ENCODE data around the gene AVEN. TPM values are rescaled to one million over a fixed set of nuclear protein-coding genes. Genes with fewer than 3 reads are reported as not detected.
"Not testable (repeated sequence)": the region's sequence is repeated elsewhere in the genome, so short reads cannot be mapped to it uniquely, and the experiment has no call there.

AVEN gene, protein sequence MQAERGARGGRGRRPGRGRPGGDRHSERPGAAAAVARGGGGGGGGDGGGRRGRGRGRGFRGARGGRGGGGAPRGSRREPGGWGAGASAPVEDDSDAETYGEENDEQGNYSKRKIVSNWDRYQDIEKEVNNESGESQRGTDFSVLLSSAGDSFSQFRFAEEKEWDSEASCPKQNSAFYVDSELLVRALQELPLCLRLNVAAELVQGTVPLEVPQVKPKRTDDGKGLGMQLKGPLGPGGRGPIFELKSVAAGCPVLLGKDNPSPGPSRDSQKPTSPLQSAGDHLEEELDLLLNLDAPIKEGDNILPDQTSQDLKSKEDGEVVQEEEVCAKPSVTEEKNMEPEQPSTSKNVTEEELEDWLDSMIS
- total RNA-seq (2014; rRNA removed; shearing (Covaris generic)) = 37.5 and 52.4 TPM in 2 replicates

DNA sequence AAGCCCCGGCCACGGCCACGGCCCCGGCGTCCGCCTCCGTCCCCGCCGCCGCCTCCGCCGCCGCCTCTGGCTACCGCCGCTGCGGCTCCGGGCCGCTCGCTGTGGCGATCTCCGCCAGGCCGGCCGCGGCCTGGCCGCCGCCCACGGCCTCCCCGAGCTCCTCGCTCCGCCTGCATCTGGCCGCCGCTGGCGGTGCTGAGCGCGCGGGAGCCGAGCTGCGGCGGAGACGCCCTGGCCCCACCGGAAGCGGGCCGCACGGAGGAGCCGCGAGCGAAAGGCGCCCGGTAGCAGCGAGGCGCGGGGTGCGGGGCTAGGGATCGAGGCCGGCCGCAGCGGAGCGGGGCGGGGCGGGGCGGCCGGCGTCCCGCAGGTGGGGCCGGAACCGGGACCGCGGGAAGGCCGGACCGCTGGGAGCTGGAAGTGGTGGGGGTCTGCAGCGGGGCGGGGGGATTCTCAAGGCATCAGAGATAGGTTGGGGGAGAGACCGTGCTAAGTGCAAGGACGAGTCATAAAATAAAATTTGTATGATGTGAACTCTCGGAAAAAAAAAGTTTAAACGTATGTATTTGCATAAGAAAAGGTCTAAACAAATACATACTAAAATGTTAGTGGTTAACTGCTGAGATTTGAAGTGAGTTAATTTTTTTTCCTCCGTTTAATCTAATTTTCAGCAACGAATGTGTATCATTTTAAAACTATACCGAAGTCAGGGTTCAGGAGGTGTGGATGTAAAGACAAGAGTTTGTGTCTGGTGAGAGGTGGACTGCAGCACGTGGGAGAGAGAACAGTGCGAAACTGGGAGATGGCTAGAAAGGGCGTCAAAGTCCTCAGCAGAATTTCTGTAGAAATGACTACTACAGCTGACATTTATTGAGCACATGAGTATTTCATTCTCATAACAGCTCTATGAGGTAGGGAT, at the start of gene AVEN:
Gene AVEN, minus strand, starts transcription at position 334 of the 919 bp plus-strand sequence. Its CDS starts 158 bp downstream, at position 176.
- DNase-seq (ENCODE audit: low spot score) = peak; percentile 30
- in situ Hi-C loops (cut with HindIII; ENCODE audit: low sequenced_read_pairs) = no loop called here

DNA sequence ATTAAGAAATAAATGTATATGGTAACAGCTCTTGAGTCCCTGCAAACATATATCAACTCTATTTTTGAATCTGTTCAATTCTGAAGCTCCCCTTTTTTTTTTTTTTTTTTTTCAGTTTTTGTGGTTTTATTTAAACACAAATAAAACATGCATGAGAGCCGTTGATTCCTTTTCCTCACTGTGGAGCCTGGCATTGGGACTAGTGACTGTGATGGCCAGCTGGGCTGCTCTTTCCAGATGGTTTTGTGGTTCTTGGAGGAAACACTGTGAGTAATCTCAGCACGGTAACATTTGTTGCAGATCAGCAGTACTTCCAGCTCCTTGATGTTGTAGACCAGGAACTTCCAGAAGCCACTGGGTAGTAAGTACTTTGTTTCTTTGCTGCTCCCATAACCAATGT, 46.7 kb upstream of the AVEN start:
- in situ Hi-C loops (cut with HindIII; ENCODE audit: low sequenced_read_pairs) = no loop called here
- DNase-seq (ENCODE audit: low spot score) = peak; percentile 20

DNA sequence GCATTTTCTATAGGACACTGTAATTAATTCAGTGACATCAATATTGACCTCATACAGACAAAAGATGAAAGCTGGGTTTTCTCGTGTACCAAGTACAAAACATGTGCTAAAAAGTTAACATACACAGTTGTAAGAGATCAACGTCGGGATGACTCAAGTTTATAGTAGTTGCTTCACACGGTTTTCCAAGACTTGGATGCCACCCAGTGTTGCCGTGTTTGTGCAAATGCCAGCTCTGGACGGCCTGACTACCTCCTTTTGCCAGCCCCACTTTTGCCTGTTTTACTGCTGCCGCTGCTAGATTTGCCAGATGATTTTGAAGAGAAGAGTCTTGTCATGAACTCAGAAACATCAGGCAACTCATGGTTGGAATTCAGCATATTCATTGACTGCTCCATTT, 45.1 kb upstream of the AVEN start:
- peak; percentile 13 for DNase-seq (ENCODE audit: low spot score)
- in situ Hi-C loops (cut with HindIII; ENCODE audit: low sequenced_read_pairs) = no loop called here

DNA sequence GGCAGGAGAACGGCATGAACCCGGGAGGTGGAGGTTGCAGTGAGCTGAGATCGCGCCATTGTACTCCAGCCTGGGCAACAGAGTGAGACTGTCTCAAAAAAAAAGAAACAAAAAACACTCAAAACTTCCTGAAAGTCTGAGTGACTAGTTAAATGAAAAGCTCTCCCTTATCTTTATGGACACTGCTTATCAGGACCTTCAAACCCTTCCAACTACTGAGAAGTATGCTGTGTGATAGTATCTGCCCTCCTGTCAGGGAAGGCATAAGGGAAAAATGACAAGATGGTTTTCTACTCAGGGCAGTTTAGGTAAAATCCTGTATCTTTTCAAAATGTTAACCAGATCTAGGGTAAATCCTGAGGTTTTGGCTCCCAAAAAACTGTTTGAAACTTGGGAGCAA, 40.9 kb upstream of the AVEN start:
- no peak for DNase-seq (ENCODE audit: low spot score)
- in situ Hi-C loops (cut with HindIII; ENCODE audit: low sequenced_read_pairs) = no loop called here

DNA sequence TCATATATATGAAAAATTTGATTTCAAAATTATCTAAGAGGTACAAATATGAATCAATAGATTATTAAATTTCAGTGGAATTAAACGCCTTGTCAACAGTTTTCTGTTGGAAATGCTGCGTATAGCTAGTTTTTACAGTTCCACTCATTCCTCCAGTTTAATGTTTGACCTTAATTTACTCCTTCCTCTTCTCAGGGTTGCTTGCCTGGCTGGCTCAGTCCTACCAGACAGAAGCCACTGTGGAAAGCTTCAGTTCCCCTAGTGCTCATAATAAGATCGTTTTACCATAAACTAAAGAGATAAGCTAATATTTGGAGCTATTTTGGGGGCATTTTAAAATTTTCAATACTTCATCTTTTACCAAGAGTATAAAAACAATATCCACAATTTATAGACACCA, 39.9 kb upstream of the AVEN start:
- no peak for DNase-seq (ENCODE audit: low spot score)
- in situ Hi-C loops (cut with HindIII; ENCODE audit: low sequenced_read_pairs) = no loop called here

DNA sequence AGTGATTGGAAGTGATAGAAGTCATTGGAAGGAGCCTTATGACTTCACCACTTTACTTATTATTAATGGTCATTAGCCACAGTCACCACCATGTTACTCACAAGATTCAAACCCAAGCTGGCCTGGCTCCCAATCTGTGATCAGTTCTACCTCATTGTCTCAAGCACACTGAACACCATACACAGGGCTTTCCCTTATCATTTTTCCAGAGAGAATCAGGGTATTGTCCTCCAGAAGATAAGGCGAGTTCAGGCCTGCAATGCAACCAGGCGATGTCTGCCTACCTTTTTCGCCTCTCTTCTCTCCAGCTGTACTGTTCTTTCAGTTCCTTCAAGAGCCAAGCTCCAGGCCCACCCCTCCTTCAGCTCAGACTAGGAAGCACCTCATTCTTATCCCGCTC, 37.8 kb upstream of the AVEN start:
- no peak for DNase-seq (ENCODE audit: low spot score)
- in situ Hi-C loops (cut with HindIII; ENCODE audit: low sequenced_read_pairs) = no loop called here

DNA sequence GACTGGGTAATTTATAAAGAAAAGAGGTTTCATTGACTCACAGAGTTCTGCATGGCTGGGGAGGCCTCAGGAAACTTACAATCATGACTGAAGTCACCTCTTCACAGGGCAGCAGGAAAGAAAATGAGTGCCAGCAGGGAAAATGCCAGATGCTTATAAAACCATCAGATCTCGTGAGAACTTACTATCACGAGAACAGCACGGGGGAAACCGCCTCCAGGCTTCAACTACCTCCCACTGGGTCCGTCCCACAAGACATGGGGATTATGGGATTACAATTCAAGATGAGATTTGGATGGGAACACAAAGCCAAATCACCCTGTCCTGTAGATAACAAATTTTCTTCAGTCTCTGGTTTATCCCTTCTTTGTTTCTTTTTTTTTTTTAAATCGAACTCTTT, 31.0 kb upstream of the AVEN start:
- no peak for DNase-seq (ENCODE audit: low spot score)
- in situ Hi-C loops (cut with HindIII; ENCODE audit: low sequenced_read_pairs) = no loop called here

DNA sequence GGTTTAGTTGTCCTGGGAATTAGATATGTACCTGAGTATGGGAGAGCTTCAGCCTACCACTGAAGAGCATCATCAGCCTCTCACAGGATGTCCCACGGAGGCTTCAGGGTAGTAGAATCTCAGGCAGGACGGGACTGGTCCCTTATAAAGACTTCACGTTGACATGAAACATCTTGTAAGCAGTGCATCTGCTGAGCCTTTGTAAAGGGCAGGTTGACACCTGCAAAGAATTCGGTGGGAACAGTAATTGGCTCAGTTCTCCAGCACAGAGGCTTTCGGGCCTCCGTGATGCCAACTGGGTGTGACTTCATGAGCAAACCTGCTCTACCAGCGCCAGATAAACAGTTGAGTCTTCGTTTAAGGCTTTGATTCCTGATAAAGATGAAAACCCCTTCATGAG, 26.9 kb upstream of the AVEN start:
- in situ Hi-C loops (cut with HindIII; ENCODE audit: low sequenced_read_pairs) = no loop called here
- no peak for DNase-seq (ENCODE audit: low spot score)

DNA sequence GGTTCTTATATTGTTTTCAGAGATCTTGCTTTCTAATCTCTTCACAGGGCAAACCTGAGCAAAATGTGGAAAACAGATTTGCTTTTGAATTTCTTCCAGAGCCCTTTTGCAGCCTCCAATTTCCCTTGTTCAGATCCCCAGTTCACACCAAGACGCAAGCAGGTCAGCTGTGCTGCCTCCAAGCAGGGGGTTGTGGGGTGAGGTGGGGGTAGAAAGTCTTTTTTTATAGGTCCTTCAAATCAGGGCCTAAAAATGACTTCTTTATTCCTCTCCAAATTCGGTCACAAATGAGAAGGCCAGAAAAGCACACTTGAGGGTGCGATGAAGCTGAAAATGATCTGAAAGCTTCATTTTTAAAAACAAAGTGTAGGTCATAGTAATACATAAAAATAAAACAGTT, 26.3 kb upstream of the AVEN start:
- DNase-seq (ENCODE audit: low spot score) = no peak
- in situ Hi-C loops (cut with HindIII; ENCODE audit: low sequenced_read_pairs) = no loop called here

DNA sequence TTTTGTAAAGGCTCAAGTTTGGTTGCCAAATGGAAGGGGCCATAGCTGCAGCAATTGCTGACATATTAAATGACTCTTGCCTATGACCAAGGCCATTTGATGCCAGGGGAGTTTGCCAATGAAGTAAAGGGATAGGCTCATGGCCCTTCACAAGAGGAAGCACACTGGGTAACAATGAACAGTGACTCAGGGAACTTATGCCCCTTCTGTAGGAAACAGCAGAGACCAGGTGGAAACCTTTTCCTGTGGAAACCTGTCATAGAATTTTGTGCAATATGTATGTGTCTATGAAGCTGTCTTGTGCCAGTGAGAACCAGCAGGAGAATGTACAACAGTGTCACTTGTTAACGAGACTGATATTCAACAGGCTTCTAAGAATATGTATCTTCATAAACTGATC, 25.4 kb upstream of the AVEN start:
- in situ Hi-C loops (cut with HindIII; ENCODE audit: low sequenced_read_pairs) = no loop called here
- DNase-seq (ENCODE audit: low spot score) = no peak

DNA sequence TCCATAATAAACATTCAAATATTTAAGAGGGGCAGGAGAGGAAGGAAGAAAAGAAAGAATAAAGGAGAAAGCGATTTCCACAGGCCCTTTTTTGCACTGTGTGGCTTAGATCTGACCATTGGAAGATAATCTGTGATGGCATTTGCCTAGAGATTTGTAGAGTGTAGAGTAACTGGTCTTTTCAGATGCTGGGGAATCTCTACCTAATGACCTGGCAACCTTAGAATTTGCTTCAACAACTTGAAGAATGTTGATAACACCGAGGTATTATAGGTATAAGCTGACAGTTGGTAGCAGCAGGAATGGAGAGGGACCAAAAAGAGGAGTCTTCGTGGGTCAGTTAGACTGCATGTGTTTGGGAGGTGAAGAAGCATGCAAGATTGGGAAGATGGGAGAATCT, 20.9 kb upstream of the AVEN start:
- in situ Hi-C loops (cut with HindIII; ENCODE audit: low sequenced_read_pairs) = no loop called here
- DNase-seq (ENCODE audit: low spot score) = no peak

DNA sequence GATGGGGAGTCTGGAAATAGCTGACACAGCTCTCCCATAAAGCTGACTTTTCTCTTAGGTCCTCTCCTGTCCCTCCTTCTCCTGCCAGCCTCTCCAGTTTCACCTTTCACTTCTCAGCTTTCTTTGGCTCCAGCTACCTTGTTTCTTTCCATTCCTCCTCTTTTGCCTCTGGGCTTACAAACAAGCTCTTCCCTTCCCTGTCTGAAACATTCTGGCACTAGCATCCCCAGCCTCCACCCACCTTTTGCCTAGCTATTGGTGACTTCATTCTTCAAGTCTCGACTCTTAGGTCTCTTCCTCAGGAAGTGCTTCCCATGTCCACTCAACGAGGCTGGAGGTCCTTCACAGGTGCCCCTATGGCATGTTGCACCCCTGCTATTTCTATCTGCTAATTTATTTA, 20.5 kb upstream of the AVEN start:
- in situ Hi-C loops (cut with HindIII; ENCODE audit: low sequenced_read_pairs) = no loop called here
- DNase-seq (ENCODE audit: low spot score) = no peak

DNA sequence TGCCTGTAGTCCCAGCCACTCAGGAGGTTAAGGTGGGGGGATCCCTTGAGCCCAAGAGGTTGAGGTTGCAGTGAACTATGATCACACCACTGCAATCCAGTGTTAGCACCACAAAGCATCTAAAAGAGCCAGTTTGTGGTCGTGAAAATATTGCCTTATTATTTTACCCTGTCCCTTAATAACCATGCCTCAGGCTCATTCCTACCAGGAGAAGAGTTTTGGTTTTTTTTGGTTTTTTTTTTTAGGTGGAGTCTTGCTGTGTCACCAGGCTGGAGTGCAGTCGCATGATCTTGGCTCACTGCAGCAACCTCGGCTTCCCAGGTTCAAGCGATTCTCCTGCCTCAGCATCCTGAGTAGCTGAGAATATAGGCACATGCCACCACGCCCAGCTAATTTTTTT, 17.9 kb upstream of the AVEN start:
- in situ Hi-C loops (cut with HindIII; ENCODE audit: low sequenced_read_pairs) = no loop called here
- no peak for DNase-seq (ENCODE audit: low spot score)

DNA sequence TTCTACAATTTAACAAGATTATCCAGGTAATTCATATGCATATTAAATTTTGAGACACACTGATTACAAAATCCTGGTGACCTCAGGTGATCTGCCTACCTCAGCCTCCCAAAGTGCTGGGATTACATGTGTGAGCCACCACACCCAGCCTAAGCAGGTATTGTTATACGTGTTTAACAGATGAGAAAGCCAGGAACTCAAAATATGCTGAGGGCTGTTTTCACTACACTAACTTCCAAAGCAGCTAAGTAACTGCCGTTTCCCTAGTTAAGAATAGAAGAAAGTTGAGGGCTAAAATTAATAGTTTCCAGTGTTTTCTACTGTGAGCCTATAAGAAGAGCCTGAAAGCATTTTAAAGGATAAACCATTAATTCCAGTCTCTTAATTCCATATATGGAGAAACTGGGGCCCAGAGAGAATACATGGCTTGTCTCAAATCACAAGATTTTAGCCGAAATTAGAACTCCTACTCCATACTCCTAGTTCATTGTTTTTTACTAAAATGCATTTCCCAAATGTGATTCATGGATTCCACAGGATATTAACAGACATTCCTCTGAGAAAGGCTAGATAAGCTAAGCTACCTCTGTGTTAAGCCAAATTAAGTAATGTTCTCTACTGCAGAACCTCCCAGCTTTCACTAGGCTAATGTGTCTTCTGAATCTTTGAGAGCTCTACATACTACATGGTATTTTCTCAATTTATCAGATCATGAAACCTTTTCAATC, 17.0 kb upstream of the AVEN start:
- peak; percentile 26 for DNase-seq (ENCODE audit: low spot score)
- in situ Hi-C loops (cut with HindIII; ENCODE audit: low sequenced_read_pairs) = no loop called here

DNA sequence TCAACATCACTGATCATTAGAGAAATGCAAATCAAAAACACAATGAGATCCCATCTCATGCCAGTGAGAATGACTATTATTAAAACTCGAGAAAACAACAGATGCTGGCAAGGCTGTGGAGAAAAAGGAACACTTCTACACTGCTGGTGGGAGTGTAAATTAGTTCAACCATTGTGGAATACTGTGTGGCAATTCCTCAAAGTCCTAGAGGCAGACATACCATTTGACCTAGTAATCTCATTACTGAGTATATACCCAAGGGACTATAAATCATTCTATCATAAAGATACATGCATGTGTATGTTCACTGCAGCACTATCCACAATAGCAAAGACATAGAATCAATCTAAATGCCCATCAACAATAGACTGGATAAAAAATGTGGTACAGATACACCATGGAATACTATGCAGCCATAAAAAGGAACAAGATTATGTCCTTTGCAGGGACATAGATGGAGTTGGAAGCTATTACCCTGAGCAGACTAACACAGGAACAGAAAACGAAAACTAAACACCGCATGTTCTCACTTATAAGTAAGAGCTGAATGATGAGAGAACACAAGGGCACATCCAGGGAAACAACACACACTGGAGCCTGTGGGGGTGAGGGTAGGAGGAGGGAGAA, 15.2 kb upstream of the AVEN start:
- DNase-seq (ENCODE audit: low spot score) = no peak
- in situ Hi-C loops (cut with HindIII; ENCODE audit: low sequenced_read_pairs) = no loop called here

DNA sequence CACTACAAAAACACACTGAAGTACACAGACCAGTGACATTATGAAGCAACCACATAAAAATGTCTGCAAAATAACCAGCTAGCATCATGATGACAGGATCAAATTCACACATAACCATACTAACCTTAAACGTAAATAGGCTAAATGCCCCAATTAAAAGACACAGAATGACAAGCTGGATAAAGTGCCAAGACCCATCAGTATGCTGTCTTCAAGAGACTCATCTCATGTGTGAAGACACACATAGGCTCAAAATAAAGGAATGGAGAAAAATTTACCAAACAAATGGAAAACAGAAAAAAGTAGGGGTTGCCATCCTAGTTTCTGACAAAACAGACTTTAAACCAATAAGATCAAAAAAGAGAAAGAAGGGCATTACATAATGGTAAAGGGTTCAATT, 11.4 kb upstream of the AVEN start:
- in situ Hi-C loops (cut with HindIII; ENCODE audit: low sequenced_read_pairs); DNase-seq (ENCODE audit: low spot score): not testable (repeated sequence)

DNA sequence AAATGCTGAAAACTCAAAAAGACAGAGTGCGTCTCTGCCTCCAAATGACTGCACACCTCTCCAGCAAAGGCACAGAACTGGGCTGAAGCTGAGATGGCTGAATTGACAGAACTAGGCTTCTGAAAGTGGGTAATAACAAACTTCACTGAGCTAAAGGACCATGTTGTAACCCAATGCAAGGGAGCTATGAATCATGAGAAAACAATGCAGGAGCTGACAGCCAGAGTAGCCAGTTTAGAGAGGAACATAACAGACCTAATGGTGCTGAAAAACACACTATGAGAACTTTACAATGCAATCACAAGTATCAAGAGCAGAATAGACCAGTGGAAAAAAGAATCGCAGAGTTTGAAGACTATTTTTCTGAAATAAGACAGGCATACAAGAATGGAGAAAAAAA, 10.1 kb upstream of the AVEN start:
- in situ Hi-C loops (cut with HindIII; ENCODE audit: low sequenced_read_pairs) = no loop called here

DNA sequence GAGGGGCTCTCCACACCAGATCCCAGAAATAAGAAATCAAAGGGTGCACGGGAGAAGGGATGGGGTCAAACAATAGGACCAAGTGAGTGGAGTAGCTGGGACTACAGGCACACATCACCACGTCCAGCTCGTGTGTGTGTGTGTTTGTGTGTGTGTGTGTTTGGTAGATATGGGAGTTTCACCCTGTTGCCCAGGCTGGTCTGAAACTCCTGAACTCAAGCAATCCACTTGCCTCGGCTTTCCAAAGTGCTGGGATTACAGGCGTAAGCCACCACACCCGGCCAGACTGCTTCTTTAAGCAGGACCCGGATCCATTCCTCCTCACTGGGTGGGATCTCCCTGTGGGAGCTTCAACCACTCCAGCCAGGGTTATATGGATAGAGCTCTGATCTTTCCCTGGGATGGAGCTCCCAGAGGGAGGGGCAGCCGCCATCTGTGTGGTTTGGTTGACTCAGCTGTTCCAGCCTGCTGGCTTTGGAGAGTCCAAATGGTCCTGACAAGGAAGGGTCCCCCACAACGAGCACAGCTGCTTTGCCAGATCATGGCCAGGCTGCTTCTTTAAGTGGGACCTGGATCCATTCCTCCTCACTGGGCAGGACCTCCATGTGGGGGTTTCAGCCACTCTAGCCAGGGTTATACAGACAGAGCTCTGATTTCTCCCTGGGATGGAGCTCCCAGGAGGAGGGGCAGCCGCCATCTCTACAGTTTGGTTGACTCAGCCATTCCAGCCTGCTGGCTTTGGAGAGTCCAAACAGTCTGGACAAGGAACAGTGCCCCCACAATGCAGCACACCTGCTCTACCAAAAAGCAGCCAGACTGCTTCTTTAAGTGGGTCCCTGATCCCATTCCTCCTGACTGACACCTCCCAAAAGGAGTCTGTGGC, 9.1 kb upstream of the AVEN start:
- in situ Hi-C loops (cut with HindIII; ENCODE audit: low sequenced_read_pairs) = no loop called here
- no peak for DNase-seq (ENCODE audit: low spot score)

More for the DNA sequence above, 10.1 kb upstream of the AVEN start:
- no peak for DNase-seq (ENCODE audit: low spot score)

Data from G401 (cell line).